Dedifferentiated amniotic fluid mesenchymal stem cell (primary cell): Measurements from ENCODE around the gene TRIM25.
"Not testable (repeated sequence)": the region's sequence is repeated elsewhere in the genome, so short reads cannot be mapped to it uniquely, and the experiment has no call there.

Experiments
- DNase-seq: peaks from one replicate; pipeline ENCODE4 v3.0.0-alpha.2; 2016; ENCODE audit errors: extremely low spot score

TRIM25 gene

GRCh38 chr17:56913867-56914580, at the start of gene TRIM25:
TRIM25 (minus strand) TSS chr17:56914049; CDS start chr17:56913988, 61 bp downstream.
- peak; percentile 84 for DNase-seq

DNA sequence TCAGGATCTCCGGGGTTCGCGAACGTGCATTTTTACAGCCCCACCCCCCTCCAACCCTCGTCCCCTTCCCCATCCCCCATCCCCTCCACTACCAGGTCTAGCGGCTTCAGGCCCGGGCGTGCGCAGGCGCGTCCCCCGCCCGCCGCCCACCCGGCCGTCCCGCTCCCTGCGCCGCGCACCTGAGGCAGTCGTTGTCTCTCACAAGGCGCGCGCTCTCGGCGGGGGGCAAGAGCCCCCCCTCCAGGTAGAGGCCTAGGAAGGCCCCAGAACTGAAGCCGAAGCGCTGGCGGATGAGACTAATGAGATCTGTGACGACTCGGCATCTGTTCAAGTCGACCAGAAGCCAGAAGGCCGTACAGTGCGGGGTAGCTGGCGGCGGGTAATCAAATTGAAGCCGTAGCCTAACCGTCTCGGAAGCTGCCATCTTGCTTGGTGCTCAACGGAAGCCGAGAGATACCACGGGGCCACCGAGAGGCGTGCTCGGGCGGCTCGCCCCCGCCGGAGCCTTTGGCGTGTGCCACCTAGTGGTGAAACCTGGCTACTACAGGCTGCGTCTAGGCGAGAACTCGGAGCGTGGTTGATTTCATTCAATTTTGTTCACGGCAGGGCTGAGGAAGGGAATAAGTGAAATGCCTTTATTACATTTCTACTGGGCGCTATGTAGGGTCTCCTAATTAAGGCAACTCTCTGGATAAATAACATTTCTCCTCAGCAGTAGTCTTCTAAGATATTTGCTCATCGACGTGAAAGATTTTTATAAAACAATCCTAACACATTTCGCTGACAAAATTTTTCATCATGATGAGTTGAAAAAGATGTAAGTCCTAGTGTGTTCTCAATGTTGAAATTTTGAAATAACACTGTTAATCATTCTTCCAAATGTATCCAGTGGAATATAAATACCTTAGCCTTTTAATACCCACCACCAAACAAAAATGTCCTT, 47.0 kb upstream of the TRIM25 start, which contains the start of gene COIL:
Gene COIL, minus strand, starts transcription at position 455 of the 943 bp plus-strand sequence. Its CDS starts 31 bp downstream, at position 424.
- peak; percentile 89 for DNase-seq

- no peak for DNase-seq
Measured at GRCh38 chr17:56956992-56957391, 43.1 kb upstream of the TRIM25 start.

DNA sequence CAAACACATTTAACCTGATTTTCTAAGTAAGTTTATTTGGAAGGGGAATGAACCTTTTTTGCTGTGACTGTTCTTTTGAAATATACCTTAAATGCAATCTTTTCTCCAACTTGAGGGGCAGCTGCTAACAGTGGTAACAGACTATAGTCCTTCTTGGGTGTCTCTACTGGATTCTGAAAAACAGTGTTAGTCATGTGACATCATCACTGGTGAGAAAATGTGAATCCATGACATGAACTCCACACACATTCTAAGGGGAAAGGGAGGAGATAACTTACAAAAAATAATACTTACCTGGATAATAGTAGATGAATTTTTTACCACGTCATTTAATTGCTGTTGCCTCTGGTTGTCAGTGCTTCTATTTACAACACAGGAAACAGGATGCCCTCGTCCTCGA, 35.7 kb upstream of the TRIM25 start:
- DNase-seq = no peak

- no peak for DNase-seq
Measured at GRCh38 chr17:56948491-56948890, 34.6 kb upstream of the TRIM25 start.

DNA sequence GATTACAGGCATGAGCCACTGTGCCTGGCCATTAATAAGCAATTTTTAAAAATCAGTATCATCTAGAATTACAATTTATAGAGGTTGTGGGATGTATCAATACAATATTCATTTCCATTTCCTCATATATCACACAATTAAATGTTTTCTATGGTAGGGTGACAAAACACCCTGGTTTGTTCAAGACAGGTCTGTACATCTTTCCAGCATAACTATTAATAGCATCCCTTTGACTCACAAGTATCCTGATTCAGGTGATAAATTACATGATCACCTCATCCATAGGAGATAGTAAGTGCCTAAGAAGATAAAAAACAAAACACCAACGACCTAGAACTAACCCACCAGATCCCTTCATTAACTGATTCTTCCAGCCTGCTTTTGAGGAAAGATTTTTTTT, 33.9 kb upstream of the TRIM25 start:
- no peak for DNase-seq

DNA sequence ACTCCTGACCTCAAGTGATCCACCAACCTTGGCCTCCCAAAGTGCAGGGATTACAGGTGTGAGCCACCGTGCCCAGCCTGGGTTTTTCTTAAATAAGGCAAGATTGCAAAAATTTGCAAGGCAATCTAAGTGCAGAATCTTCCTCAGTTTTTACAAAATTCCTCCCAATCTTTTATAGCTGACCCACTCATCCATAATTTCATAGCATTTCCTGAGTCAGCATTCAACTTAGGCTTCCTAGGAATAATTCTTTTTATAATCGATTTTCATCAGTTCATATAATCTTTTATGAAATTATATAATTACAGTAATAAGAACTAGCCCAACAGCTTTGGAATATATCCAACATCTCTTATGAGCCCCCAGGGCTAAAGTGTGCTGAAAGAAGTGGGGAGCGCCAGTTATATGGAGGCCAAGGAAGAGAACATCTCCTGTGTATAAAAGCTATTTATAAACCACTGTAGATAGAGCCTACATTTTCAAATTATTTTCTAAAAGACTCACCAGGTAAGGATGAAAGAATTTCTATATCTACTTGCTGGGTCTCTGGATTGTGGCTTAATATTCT, 32.2 kb upstream of the TRIM25 start:
- no peak for DNase-seq

- no peak for DNase-seq
Measured at GRCh38 chr17:56943505-56944125, 29.8 kb upstream of the TRIM25 start.

- peak; percentile 77 for DNase-seq
Measured at GRCh38 chr17:56939869-56940484, 26.1 kb upstream of the TRIM25 start.

- DNase-seq = not testable (repeated sequence)
Measured at GRCh38 chr17:56938206-56938605, 24.4 kb upstream of the TRIM25 start.

DNA sequence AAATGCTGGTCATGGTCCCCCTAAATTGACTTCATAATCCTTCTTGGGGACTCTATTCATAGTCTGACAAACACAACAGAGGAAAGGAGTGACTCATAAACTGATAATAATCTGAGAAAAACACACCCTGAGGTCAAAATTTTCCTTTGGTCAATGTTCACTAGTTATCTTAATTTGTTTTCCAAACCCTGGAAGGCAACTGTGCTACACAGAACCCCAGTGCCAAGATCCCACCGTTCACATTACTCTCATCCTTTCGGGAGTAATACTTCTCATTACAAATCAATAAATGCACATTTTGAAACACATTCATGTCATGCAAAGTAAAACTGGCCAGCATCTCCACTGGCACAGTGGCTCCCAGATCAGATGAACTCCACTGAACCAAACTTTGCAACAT, 23.8 kb upstream of the TRIM25 start:
- no peak for DNase-seq

GRCh38 chr17:56936697-56937322, 23.0 kb upstream of the TRIM25 start:
- DNase-seq = no peak

GRCh38 chr17:56935461-56935860, 21.6 kb upstream of the TRIM25 start:
- no peak for DNase-seq

DNA sequence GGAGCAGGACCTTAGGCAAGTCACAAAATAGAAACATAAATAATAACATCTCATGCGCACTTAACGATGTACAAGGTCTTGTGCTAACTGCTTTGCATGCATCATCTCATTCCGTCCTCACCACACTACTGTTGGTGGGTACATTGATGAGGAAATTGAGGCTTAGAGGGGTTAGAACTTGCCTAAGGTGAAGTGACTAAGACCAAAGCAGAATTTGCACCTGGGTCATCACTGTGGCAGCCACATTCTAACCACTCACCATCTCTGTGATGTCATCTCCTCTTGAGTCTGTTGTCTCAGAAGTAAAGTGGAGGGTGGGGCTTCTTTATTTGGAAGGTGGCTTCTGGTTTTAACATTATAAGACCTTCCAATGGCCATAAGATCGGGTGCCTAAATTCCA, 20.4 kb upstream of the TRIM25 start:
- no peak for DNase-seq

- no peak for DNase-seq
Measured at GRCh38 chr17:56933868-56934267, 20.0 kb upstream of the TRIM25 start.

DNA sequence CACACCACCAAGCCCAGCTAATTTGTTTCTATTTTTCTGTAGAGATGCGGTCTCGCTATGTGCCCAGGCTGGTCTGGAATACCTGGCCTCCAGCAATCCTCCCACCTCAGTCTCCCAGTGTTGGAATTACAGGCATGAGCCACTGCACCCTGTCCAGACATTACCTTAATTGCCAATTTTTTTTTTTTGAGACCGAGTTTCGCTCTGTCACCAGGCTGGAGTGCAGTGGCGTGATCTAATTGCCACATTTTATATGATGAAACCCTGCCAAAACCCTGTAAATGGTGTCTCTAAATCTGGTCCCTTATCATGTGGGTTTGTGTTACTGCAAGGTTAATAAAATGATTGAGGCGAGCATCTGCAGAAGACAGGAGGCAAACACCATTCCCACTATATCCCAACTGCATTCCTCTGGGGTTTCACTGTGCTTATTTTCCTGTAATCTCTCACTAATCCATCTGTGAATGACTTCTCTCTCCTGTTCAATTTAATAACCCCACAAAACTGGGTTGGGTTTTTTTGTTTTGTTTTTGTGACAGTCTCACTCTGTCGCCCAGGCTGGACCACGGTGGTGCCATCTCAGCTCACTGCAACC, 19.4 kb upstream of the TRIM25 start:
- no peak for DNase-seq

DNA sequence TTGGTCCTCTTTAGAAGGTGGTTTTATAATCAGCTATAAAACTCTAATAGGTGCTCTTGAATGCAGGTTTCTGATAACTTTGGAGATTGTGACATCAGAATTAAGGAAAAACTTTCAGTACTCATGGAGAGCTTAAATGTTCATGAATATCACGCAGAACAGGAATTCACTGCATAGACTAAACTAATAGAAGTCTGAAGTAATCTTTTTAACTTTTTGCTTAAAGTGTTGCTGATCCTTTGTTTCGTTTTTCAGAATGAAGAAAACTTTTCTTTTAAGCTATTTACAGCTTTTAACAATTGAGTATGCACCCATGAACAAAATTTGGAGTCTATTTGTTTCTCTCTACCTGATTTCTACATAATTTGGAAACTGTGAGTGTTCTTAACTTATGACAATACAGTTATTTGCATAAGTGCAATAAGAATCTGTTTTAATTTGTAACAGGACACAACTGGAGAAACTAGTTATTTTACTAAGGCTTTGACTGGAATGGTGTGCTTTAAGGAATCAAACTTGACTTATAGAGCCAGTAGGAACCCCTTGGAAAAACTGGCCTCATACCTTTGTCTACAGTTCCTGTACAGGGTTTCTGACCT, 17.0 kb upstream of the TRIM25 start:
- DNase-seq = no peak

- DNase-seq = no peak
Measured at GRCh38 chr17:56929362-56929969, 15.6 kb upstream of the TRIM25 start.

- no peak for DNase-seq
Measured at GRCh38 chr17:56928586-56928985, 14.7 kb upstream of the TRIM25 start.

DNA sequence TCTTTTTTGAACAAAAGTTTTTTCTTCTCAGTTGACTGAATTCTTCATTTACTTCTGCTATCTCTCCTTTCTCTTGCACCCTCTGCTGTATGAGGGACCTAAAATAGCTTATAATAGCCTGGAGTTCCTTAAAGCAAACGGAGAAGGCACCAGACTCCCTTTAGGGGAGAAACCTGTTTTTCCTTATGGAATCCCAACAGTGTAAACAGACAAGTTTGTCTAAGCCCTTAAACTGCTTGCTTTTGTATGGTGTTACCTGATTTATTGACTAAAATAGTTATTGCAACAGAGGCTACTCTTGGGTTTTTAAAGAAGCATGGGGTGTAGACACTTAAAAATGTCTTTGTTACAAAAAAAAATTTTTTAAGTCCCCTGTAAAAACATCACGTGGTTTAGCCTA, 12.9 kb upstream of the TRIM25 start:
- DNase-seq = no peak
